Ramos (cell line): Measurements from ENCODE around the gene MYOZ2.

ENCODE experiments used
- in situ Hi-C: fragments of 300-500 bp; cut with MboI; formaldehyde crosslinking; loops from one replicate; pipeline ENCODE4 v1.14.3; 2022; ENCODE audit warnings: low sequenced_read_pairs; ENCODE audit not compliant: unreplicated experiment

The MYOZ2 gene

DNA sequence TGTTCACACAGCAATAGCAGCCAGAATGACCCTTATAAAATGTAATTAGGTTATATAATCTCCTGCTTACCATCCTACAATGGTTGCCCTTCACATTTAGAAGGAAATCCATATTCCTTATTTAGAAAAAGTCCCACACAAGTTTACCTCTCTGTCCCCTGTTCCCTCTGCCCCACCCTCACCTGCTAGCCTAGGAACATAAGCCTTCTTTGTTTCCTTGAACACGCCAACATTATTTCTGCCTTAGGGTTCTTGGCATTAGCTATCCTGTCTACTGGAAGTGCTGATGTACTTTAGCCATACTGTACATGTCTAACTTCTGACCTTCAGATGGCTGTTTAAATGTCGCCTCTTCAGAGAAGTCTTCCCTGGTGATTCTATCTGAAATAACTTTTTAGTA, 48.5 kb downstream of the MYOZ2 start:
- in situ Hi-C loops = no loop called here

DNA sequence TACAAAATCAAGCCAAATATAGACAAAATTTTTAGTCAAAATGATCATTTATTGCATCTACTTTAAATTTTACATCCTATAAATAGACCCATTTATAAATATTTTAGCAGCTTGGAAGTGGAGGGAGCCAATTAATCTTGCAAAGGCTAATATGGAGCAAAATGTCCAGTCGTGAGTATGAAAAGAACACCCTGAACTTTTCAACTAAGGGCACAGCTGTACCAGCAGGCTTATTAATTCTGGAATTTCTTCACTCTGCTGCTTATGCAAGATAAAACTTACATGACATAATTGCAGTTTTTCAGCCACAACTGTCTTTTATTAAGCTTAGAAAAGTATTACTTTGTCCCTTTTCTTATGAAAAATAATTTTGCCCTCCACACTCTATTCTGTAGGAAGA, 54.0 kb downstream of the MYOZ2 start:
- in situ Hi-C loops = no loop called here

DNA sequence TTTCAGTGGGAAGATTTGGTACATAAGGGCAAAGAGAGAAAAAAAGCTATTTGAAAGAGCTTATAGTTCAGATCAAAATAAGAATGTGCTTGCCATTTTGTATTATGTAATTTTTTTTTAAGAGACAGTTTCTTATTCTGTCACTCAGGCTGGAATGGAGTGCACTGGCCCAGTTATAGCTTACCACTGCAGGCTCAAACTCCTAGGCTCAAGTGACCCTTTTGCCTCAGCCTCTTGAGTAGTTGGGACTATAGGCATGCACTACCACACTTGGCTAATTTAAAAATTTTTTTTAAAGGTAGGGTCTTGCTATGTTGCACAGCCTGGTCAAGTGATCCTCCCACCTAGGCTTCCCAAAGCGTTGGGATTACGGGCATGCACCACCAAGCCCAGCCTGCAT, 54.7 kb downstream of the MYOZ2 start:
- in situ Hi-C loops = no loop called here

GRCh38 chr4:119191505-119191904, 55.9 kb downstream of the MYOZ2 start:
- in situ Hi-C loops = no loop called here

DNA sequence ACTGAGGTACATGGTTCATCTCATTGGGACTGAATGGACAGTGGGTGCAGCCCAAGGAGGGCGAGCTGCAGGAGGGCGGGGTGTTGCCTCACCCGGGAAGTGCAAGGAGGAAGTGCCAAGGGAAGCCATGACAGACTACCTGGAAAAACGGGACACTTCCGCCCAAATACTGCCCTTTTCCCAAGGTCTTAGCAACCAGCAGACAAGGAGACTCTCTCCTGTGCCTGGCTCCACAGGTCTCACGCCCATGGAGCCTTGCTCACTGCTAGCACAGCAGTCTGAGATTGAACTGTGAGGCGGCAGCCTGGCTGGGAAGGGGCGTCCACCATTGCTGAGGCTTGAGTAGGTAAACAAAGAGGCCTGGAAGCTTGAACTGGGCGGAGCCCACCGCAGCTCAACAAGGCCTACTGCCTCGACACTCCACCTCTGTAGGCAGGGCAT, 62.2 kb downstream of the MYOZ2 start:
- in situ Hi-C loops = no loop called here

DNA sequence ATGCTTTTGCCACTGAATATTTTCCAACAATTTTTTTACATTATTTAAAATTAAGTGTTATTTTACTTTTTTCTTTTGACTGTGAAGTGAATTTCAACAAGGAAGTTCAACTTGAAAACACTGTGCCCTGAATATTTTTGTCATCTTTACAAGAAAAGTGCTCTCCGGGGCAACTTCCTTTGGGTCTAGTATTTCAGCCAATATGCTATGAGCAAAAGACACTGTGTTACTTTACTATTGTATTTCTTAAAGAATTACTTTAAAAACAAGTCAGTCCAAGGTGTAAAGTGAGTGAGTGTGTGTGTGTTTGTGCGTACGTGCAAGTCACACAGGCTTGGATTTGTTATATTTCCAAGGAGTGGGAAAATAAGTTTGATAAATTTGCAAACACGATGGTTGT, 69.3 kb downstream of the MYOZ2 start:
- in situ Hi-C loops = no loop called here

DNA sequence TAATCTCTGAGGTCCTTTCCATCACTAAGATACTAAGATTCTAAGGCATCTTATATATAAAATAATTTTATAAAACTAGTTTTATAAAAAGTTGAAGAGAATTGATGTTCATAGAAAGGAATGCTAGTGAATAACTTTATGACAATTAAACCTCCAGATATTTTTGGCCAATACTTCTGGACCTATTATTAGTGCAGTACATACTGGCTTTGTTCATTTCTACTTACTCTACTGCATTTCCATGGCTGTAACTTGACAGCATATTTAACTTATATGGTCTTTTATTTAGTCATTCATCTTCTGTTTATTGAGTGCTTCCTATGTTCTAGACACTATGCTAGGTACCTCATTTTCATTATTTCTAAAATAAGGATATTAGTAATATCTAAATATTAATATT, 70.1 kb downstream of the MYOZ2 start:
- in situ Hi-C loops = no loop called here

- in situ Hi-C loops = no loop called here
These were observed 70.5 kb downstream of the MYOZ2 start for GRCh38 chr4:119206178-119206577.

GRCh38 chr4:119207051-119207450, 71.4 kb downstream of the MYOZ2 start:
- in situ Hi-C loops = no loop called here

DNA sequence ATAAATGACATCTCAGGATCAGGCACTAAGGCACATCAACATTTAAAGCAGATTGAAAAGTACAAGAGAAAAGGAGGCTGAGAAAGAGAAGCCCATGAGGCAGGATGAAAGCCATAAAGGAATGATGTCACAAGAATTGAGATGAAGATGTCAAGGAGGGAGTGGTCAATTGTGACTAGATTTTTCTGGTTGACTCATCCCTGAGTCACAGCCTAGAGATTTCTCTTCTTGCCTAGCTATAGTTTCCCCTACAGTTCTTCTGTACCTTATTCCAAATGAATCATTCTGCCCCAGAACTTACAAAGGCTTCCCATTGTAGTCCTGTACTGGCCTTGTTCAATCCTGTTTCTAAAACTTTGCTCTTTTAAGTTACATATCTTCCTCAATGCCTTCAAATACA, 73.4 kb downstream of the MYOZ2 start:
- in situ Hi-C loops = no loop called here

DNA sequence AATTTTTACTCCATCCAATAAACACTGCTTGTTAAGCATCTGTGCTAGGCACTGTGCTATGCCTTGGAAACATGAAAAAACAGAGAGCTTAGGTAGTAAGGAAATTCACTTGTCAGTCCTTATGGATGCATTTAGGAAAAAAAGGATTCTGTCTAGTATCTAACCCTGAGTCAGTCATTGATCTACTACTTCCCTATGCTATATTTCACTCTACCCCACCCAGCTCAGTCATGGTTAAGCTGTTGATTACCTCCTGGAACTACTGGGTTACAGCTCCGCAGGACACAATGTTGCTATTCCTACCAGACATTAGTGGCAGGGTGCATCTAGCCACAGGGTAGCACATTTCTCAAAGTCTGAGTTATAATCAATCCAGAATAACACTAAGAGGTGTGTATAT, 74.0 kb downstream of the MYOZ2 start:
- in situ Hi-C loops = no loop called here

DNA sequence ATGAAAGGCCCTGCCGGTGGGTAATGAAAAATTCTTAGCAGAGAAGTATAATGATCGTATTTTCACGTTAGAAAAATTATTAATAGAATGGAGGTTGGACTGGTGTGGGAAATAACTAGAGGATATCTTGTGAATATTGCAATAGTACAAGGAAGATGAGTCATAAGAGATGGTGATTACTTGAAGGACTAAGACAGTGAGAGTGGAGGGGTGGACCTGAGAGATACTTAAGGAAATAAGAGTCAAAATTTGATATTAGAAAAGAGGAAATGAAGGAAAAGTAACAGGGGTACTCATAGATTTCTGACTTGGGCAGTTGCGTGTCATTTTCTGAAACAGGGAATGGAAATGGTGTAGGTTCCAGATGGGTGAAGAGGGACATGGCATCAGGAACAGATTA, 75.1 kb downstream of the MYOZ2 start:
- in situ Hi-C loops = no loop called here

DNA sequence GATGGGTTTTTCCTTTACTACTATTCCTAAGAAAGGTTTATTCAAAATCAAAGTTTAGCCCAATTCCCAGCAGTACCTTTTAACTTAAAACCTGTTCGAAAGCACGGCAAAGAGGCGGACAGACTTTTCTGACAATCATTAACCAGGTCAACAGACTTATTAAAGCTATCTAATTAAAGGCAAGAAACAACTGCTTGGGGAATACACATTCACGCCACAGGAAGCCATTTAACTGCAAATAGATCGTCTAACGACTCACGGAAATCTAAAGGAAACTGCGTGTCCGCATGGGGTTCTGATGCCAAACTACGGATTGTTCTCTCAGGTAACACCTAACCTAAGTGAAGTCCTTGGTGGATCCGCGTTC, 76.2 kb downstream of the MYOZ2 start:
- in situ Hi-C loops = no loop called here

DNA sequence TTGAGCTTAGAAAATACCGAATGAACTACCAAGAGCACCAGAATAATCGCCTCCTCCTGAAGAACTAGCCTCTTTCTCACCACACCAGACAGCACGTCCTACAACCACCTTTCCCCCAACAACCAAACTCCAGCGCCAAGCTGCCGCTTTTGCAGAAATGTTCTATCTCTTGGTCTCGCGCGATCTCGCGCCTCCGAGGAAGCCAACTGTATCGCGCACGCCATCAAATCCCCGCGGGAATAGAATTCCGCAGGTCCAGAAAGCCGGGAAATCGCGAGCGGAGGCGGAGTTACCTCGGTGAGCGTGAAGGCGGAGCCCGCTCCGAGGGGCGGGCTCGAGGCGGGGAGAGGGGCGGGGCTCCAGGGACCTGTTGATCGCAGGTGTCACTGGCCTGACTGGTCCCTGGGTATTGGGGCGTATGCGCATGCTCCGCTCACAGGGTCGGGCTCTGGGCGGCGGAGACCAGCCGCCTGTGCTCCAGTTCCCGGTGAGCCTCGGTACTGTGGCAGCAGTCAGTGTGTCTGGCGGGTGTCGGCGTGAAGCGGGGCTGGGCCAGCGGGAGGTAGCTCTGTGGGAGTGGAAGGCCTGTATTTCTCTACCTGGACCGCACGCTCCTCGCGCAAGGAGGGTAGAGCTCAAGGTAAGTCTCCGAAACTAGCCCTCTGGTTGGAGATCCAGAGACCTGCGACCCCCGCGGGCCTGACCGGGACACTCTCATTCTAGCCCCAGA, 76.8 kb downstream of the MYOZ2 start, which contains the start of gene USP53:
USP53 (plus strand) TSS at position 480 of the 730 bp plus-strand sequence. CDS start 27,047 bp downstream, outside the sequence.
- in situ Hi-C loops = no loop called here

DNA sequence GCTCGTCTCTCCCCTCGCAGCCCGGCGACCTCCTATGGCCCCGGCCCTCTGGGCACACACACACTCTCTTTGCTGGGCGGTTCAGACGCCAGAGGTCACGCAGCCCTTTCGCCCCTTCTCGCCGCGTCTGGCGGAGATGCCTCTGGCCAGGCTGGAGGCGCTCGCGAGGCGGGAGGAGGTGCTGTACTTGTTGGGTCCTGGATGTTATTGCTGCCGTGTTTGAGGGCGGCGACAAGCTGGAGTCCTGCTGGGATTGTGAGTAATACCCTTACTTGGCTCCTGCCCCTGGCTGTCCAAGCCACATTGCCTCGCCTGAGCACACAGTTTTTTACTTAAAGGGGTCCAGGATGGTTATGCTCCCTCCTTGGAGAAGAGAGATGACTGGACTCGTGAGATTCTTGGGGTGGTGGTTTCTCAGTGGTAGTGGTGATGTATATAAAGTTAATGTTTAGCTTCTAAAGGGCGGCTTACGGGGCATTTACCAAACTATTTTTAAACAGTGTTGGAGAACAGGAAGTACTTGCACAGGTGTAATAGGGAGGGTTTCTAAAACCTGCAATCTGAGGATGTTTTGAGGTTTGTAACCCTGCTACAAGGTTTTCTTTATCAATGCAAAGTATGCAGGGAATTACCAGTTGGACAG, 77.5 kb downstream of the MYOZ2 start:
- in situ Hi-C loops = no loop called here

DNA sequence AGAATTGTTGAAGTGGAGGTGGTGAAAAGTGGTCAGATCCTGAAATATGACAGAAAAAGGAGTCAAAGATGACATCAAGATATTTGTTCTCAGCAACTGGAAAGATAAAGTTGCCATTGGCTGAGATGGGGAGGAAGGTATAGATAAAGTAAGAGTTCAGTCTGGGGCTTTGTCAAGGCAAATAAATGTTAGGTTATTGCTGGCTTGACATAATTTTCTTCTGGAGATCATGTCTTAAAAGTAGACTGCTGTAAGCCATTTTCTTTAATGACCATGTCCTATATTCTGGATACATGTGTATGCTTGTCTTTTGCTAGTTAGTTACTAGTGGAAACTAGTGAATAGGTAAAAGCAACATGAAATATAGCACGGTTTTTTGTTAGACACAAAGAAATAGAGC, 82.5 kb downstream of the MYOZ2 start:
- in situ Hi-C loops = no loop called here

- in situ Hi-C loops = no loop called here
These were observed 85.8 kb downstream of the MYOZ2 start for GRCh38 chr4:119221412-119221811.

DNA sequence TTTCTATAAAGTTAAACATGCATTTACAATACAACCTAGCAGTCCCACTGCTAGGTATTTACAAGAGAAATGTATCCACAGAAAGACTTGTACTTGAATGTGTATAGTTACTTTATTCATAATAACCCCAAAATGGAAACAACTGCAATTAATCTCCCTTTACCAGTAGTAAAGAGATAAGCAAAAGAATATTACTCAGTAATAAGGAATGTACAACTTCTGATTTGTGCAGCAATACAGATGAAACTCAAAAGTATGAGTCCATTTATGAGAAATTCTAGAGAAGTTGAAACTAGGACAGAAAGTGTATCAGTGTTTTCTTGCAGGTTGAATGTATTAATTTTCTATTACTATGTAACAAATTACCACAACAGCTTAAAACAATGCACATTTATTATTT, 92.1 kb downstream of the MYOZ2 start:
- in situ Hi-C loops = no loop called here

GRCh38 chr4:119228406-119228805, 92.8 kb downstream of the MYOZ2 start:
- in situ Hi-C loops = no loop called here

DNA sequence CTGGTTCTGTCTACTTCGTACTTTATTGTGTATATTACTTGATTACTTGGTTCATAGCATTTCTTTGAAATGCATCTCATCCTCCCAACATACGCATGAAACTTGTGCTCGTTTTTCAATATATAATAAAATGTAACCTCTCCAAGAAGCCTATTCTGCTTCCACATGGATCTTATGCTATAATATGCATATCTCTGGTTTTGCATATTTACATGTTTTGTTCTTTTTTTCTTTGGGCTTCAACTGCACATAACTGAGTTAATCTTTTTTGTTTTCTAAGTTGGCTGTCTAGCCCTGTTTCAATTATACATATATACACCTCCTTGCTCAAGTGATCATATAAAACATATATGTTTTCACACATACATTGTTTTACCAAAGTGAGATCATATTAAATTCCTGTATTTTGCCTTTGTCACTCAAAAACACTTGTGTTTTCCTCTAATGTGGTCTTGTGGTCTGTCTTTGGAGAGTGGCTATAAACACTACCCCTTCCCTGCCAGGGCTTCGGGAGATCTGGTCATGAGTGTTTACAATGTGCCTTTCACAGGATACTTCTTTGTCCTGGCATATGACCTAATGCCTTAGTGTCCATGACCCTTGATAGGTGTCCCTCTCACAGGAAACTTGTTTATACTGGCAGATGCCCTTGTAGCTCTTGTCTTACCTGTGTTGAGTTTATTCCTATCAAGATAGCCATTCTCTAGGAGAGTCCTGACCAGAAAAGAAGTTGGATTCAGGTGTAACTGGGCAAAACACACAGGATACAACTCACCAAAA, 94.5 kb downstream of the MYOZ2 start:
- in situ Hi-C loops = no loop called here

DNA sequence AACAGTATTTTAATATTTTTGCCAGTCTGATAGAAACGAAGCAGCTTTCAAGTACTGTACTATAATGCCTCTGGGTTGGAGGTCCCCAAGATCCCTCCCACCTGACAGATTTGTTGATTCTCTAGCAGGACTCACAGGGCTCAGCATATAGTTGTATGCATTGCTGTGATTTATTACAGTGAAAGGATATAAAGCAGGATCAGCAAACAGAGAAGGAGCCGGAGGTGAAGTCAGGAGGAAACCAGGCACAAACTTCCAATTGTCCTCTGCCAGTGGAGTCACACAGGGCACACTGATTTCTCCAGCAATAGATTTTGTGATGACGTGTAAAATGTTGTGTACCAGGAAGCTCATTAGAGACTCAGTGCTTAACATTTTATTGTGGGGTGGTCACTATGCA, 95.9 kb downstream of the MYOZ2 start:
- in situ Hi-C loops = no loop called here
